H1 (cell line): Measurements from ENCODE around the gene SLC35F3. TPM values are rescaled to one million over a fixed set of nuclear protein-coding genes. Genes with fewer than 3 reads are reported as not detected.

ENCODE experiments used
- CBX5 ChIP-seq: fragments of 300-800, 300-1000 bp; sonication (generic); IDR thresholded peaks from 2 replicates; pipeline ENCODE4 v1.7.1; 2016; ENCODE audit warnings: antibody characterized with exemption, low read length, low read depth
- CEBPB ChIP-seq: IDR thresholded peaks from 2 replicates; pipeline ENCODE4 v1.6.1; 2012; ENCODE audit warnings: low read depth, low read length
- KDM1A ChIP-seq: fragments of 200-600, 300-600 bp; sonication (generic); IDR thresholded peaks from 2 replicates; pipeline ENCODE4 v1.7.1; 2016; ENCODE audit warnings: mild to moderate bottlenecking, low read length, borderline replicate concordance
- SIN3A ChIP-seq, 2 experiments: IDR thresholded peaks in 1 of 2; conservative IDR thresholded peaks in 1 of 2; 2 replicates each; pipeline ENCODE4 v1.6.1; 2011 to 2012; ENCODE audit warnings: low read length in 2 of 2, improper control_type of control experiment in 1 of 2, low read depth in 1 of 2, mild to moderate bottlenecking in 1 of 2
- SP1 ChIP-seq: IDR thresholded peaks from 2 replicates; pipeline ENCODE4 v1.6.1; 2011; ENCODE audit warnings: low read depth, low read length
- SUZ12 ChIP-seq: fragments of 200-600 bp; sonication (generic); IDR thresholded peaks from 2 replicates; pipeline ENCODE4 v1.6.1; 2012; ENCODE audit warnings: mild to moderate bottlenecking, inconsistent platforms, low read length, moderate library complexity, mixed read lengths
- YY1 ChIP-seq: IDR thresholded peaks from 2 replicates; pipeline ENCODE4 v1.6.1; 2011; ENCODE audit warnings: low read depth, mild to moderate bottlenecking, low read length
- ZNF274 ChIP-seq: IDR thresholded peaks from 2 replicates; pipeline ENCODE4 v1.7.0; 2012; ENCODE audit warnings: low read length, borderline replicate concordance; ENCODE audit errors: extremely low read depth
- polyA plus RNA-seq, 7 experiments: library from polyadenylated mRNA; depleted of rRNA in 3 of 7; stranded (reverse) in 5 of 7; unstranded in 2 of 7; fragments of >200 nt in 5 of 7; fragments of 200-250 nt in 2 of 7; gene quantifications; 1 replicate in 5 of 7; 2 replicates in 1 of 7; 4 replicates in 1 of 7; pipeline versions ENCODE4 v1.2.1 to v1.2.3, GENCODE V29; 2011 to 2013; ENCODE audit warnings: missing spikeins in 2 of 7, mixed read lengths in 2 of 7
- total RNA-seq: library from RNA; stranded (reverse); fragmentation: NEBNext Ultra II Directional; extraction: Animal tissue kit (Norgen Biotek cat#: 25700); gene quantifications from 2 replicates; pipeline ENCODE4 v1.2.1, GENCODE V29; 2021
- TF ChIP-seq, protein P1 (sequence below): IDR thresholded peaks from 2 replicates; pipeline ENCODE4 v1.6.1; 2011; ENCODE audit warnings: low read length, improper control_type of control experiment

SLC35F3 gene
- total and polyA plus RNA-seq, 2 of the 8 experiments (the other 6 are each of a cell fraction or from before 2014, with no cell fraction given), result 0.78 to 1.2 TPM

DNA sequence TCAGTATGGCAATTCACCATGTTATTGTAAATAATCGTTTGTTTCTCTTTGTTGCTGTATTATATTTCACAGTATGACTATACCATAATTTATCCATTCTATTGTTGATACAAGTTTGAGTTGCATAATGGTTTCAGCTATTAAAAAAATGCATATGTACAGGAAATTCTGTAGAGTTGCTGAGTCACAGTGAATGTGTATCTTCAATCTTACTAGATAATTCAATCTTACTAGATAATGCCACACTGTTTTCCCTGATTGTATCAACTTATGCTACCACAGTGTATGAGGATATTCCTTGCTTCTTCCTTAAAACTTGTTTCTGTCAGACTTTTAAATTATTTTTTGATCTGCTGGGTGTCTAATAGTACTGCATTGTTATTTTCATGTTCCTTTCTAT is 465.3 kb downstream of the SLC35F3 start (continued):
- TF ChIP-seq SUZ12, result no peak
- no peak for TF ChIP-seq SP1
- TF ChIP-seq, protein P1, sequence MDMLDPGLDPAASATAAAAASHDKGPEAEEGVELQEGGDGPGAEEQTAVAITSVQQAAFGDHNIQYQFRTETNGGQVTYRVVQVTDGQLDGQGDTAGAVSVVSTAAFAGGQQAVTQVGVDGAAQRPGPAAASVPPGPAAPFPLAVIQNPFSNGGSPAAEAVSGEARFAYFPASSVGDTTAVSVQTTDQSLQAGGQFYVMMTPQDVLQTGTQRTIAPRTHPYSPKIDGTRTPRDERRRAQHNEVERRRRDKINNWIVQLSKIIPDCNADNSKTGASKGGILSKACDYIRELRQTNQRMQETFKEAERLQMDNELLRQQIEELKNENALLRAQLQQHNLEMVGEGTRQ, result no peak
- TF ChIP-seq ZNF274, result no peak
- no peak for TF ChIP-seq KDM1A
- no peak for TF ChIP-seq CBX5
- no peak for TF ChIP-seq YY1
- no peak for TF ChIP-seq CEBPB
- no peak for TF ChIP-seq SIN3A (conservative IDR thresholded peaks at IDR 0.05 in 1 of 2, IDR thresholded peaks at IDR 0.05 in 1 of 2; ENCODE audit: low read depth in 1 of 2, low read length in 2 of 2)
